Parathyroid adenoma (tissue), 2 donors: Measurements from ENCODE around the gene GAL.

ENCODE experiments used
- H2AFZ ChIP-seq: fragments of 300-600 bp; sonication (generic); one replicate; pipeline ENCODE4 v1.7.0; 2017; ENCODE audit warnings: antibody characterized with exemption, mild to moderate bottlenecking
- H3K27ac ChIP-seq: fragments of 300-600 bp; sonication (generic); one replicate; pipeline ENCODE4 v1.7.0; 2017
- H3K27me3 ChIP-seq: fragments of 300-600 bp; sonication (generic); one replicate; pipeline ENCODE4 v1.7.0; 2017; ENCODE audit warnings: low read length; ENCODE audit not compliant: control insufficient read depth, insufficient read depth
- H3K36me3 ChIP-seq: fragments of 300-600 bp; sonication (generic); one replicate; pipeline ENCODE4 v1.7.0; 2017; ENCODE audit warnings: low read length; ENCODE audit not compliant: control insufficient read depth, insufficient read depth
- H3K4me1 ChIP-seq: fragments of 300-600 bp; sonication (generic); one replicate; pipeline ENCODE4 v1.7.0; 2017; ENCODE audit warnings: control low read depth
- H3K4me2 ChIP-seq: fragments of 300-600 bp; sonication (generic); one replicate; pipeline ENCODE4 v1.7.0; 2017; ENCODE audit warnings: low read length
- H3K4me3 ChIP-seq: fragments of 300-600 bp; sonication (generic); one replicate; pipeline ENCODE4 v1.7.0; 2017; ENCODE audit warnings: low read depth, low read length
- H3K79me2 ChIP-seq: fragments of 300-600 bp; sonication (generic); one replicate; pipeline ENCODE4 v1.7.0; 2017; ENCODE audit warnings: control low read depth
- H3K9ac ChIP-seq: fragments of 300-600 bp; sonication (generic); one replicate; pipeline ENCODE4 v1.7.0; 2017; ENCODE audit warnings: mild to moderate bottlenecking
- H3K9me3 ChIP-seq: fragments of 300-600 bp; sonication (generic); one replicate; pipeline ENCODE4 v1.7.0; 2017; ENCODE audit warnings: low read length; ENCODE audit not compliant: control insufficient read depth
- CTCF ChIP-seq: fragments of 300-600 bp; sonication (generic); IDR thresholded peaks from one replicate; pipeline ENCODE4 v1.7.0; 2017; ENCODE audit warnings: antibody characterized with exemption, mild to moderate bottlenecking
- donor health status: primary hyperparathyroidism.

Gene GAL

GRCh38 chr11:68661697-68662603 lies 22.4 kb upstream of the GAL start:
- no peak overlapping the region for H3K4me2 ChIP-seq
- TF ChIP-seq CTCF: no peak
- no peak overlapping the region for H3K4me3 ChIP-seq
- H3K9ac ChIP-seq: no peak overlapping the region
- H2AFZ ChIP-seq: no peak overlapping the region
- H3K36me3 ChIP-seq: no peaks in the 10 kb centered on the region
- no peaks in the 10 kb centered on the region for H3K27me3 ChIP-seq
- no peak overlapping the region for H3K27ac ChIP-seq
- H3K79me2 ChIP-seq: no peaks in the 10 kb centered on the region
- no peaks in the 10 kb centered on the region for H3K9me3 ChIP-seq
- no peaks in the 10 kb centered on the region for H3K4me1 ChIP-seq

DNA sequence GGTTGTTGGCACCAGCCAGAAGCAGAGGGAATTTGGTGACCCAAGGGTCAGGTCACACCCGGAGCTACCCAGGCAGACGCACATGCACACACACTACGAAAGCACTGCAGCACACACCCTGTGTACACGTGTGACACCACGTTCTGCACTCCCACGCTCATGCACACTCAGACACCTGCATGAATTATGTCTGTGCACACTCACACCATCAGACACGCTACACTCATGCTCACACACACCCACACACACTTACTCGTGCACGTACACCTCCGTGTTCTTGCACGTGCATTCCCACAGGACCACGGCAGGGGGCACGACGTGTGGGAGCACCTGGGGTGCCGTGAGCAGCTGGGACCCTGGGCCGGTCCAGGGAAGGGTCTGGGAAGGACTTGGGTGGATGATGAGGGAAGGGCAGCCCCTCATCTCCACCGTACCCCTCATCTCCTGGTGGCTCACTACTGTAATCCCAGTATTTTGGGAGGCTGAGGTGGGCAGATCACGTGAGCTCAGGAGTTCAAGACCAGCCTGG lies 20.8 kb upstream of the GAL start:
- H3K9ac ChIP-seq: no peak overlapping the region
- no peak overlapping the region for H2AFZ ChIP-seq
- no peak overlapping the region for H3K4me3 ChIP-seq
- TF ChIP-seq CTCF: no peak
- H3K79me2 ChIP-seq: no peaks in the 10 kb centered on the region
- no peaks in the 10 kb centered on the region for H3K36me3 ChIP-seq
- no peak overlapping the region for H3K27ac ChIP-seq
- H3K4me1 ChIP-seq: no peaks in the 10 kb centered on the region
- no peaks in the 10 kb centered on the region for H3K9me3 ChIP-seq
- H3K4me2 ChIP-seq: no peak overlapping the region
- H3K27me3 ChIP-seq: no peaks in the 10 kb centered on the region

DNA sequence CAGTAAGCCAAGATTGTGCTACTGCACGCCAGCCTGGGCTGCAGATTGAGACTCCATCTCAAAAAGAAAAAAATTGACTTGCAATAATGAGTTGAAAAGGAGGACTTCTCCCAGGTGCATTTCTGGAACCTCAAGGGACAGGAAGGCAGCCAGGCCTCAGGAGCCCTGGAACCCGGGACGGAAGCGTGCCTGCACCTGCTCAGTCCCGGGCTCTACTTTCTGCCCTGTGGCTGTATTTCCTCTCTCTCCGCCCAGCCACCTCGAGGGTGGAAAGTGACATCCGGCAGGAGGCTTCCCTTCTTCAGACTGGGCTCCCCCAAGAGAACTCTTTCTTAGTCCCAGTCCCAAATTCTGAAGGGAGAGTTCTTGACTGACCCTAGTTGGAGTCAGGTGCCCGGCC lies 20.2 kb upstream of the GAL start:
- Histone ChIP-seq H3K36me3 (no peaks in the 10 kb centered on the region), H2AFZ (no peak overlapping the region), H3K9me3 (no peaks in the 10 kb centered on the region), H3K27ac (no peak overlapping the region), H3K4me3 (no peak overlapping the region), H3K9ac (no peak overlapping the region), H3K4me2 (no peak overlapping the region), H3K4me1 (no peaks in the 10 kb centered on the region), H3K27me3 (no peaks in the 10 kb centered on the region), H3K79me2 (no peaks in the 10 kb centered on the region)
- TF ChIP-seq CTCF: no peak

GRCh38 chr11:68664906-68665305 lies 19.4 kb upstream of the GAL start:
- Histone ChIP-seq H3K27me3 (no peaks in the 10 kb centered on the region), H3K36me3 (no peaks in the 10 kb centered on the region), H3K4me3 (no peak overlapping the region), H2AFZ (no peak overlapping the region), H3K4me2 (no peak overlapping the region), H3K9me3 (no peaks in the 10 kb centered on the region), H3K79me2 (no peaks in the 10 kb centered on the region), H3K27ac (no peak overlapping the region), H3K9ac (no peak overlapping the region), H3K4me1 (no peaks in the 10 kb centered on the region)
- TF ChIP-seq CTCF: no peak
